Activated CD8-positive, alpha-beta T cell treated with anti-CD3 and anti-CD28 coated beads for 36 hours (primary cell): ENCODE measurements around the gene KIF6. TPM values are rescaled to one million over a fixed set of nuclear protein-coding genes. Genes with fewer than 3 reads are reported as not detected.

ENCODE experiments used
- ATAC-seq: fragments of 200-7000 bp; cut with Tn5 transposase; one replicate; pipeline ENCODE4 v1.10.0; 2021; ENCODE audit warnings: mild to moderate bottlenecking, moderate library complexity
- CTCF ChIA-PET: fragments of 350-600 bp; sonication (Branson Sonifier 250); formaldehyde crosslinking; loops from one replicate; lab custom pipeline; 2021; ENCODE audit warnings: antibody characterized with exemption; lab: Charles Lee
- POLR2A ChIA-PET: fragments of 350-600 bp; sonication (Branson Sonifier 250); formaldehyde crosslinking; loops from one replicate; lab custom pipeline; 2021; ENCODE audit warnings: antibody characterized with exemption; lab: Charles Lee
- DNase-seq: peaks from one replicate; pipeline ENCODE4 v3.0.0-alpha.2; 2020
- H3K27ac Mint-ChIP-seq: one replicate; pipeline ENCODE4 v1.8.0; 2021; ENCODE audit warnings: mild to moderate bottlenecking, mixed read lengths
- H3K27me3 Mint-ChIP-seq: one replicate; pipeline ENCODE4 v1.8.0; 2021; ENCODE audit warnings: mixed read lengths
- H3K36me3 Mint-ChIP-seq: one replicate; pipeline ENCODE4 v1.8.0; 2021; ENCODE audit warnings: low read depth, mixed read lengths
- H3K4me1 Mint-ChIP-seq: one replicate; pipeline ENCODE4 v1.8.0; 2021; ENCODE audit warnings: low read depth, mixed read lengths
- H3K4me3 Mint-ChIP-seq: one replicate; pipeline ENCODE4 v1.8.0; 2021; ENCODE audit warnings: mild to moderate bottlenecking, moderate library complexity, mixed read lengths
- H3K9me3 Mint-ChIP-seq: one replicate; pipeline ENCODE4 v1.8.0; 2021; ENCODE audit warnings: mixed read lengths
- intact Hi-C: fragments of 100-400 bp; cut with micrococcal nuclease; formaldehyde crosslinking; loops from one replicate; pipeline ENCODE4 v1.10.0; 2022
- total RNA-seq, 2 experiments: library from RNA; stranded (reverse); gene quantifications; one replicate each; pipeline ENCODE4 v1.2.3, GENCODE V29; 2021
- TF ChIP-seq, protein P1 (sequence below): fragments of 200-600 bp; IDR thresholded peaks from one replicate; pipeline ENCODE4 v1.8.0; 2022; ENCODE audit warnings: antibody characterized with exemption, mild to moderate bottlenecking

KIF6 gene
- total RNA-seq, 2 experiments from 2014 or later, result 0.13 to 0.14 TPM

DNA sequence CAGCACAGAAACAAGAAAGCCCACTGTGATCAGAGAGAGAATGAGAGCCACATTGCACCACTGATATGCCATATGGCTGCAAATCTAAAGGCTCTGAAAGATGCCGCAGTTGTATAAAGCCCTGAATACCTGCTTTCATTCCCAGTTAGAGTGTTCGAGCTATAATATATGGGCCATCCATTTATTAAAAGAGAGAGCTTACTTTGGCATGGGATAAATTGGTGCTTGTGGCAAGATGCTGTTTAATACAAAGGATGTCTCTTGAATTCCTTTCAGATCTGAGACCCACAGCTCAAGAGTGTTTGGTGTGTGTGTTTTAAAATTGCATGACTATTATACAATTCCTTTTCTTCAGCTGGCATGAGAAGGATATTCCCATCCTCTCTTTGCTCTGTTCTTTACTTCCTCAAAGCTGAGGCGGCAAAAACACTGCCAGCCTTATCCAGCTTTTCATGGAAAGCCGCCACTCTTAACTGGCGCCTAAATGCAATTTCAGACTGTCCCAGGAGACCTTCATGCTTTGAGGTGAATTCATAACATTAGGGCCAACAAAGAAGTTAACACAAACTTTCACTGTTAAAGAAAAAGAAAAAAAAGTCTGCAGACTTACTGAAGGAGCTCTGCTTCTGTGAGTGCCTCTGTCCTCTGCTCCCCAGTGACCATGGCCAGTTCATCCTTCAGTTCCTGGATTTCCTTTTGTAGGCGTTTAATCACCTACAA is 147.6 kb downstream of the KIF6 start:
- no peak for DNase-seq
- no peak for ATAC-seq
- Mint-ChIP-seq H3K36me3 (no peaks in the 10 kb centered on the region), H3K9me3 (no peaks in the 10 kb centered on the region), H3K27me3 (peaks cover 3% of the 10 kb centered on the region), H3K27ac (no peak overlapping the region), H3K4me3 (no peak overlapping the region), H3K4me1 (no peaks in the 10 kb centered on the region)
- CTCF ChIA-PET, result no interaction called here
- POLR2A ChIA-PET, result no interaction called here
- intact Hi-C loops, result no loop called here
- TF ChIP-seq, protein P1, sequence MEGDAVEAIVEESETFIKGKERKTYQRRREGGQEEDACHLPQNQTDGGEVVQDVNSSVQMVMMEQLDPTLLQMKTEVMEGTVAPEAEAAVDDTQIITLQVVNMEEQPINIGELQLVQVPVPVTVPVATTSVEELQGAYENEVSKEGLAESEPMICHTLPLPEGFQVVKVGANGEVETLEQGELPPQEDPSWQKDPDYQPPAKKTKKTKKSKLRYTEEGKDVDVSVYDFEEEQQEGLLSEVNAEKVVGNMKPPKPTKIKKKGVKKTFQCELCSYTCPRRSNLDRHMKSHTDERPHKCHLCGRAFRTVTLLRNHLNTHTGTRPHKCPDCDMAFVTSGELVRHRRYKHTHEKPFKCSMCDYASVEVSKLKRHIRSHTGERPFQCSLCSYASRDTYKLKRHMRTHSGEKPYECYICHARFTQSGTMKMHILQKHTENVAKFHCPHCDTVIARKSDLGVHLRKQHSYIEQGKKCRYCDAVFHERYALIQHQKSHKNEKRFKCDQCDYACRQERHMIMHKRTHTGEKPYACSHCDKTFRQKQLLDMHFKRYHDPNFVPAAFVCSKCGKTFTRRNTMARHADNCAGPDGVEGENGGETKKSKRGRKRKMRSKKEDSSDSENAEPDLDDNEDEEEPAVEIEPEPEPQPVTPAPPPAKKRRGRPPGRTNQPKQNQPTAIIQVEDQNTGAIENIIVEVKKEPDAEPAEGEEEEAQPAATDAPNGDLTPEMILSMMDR, result no peak

- DNase-seq, result no peak
- Mint-ChIP-seq H3K4me3 (no peak overlapping the region), H3K9me3 (no peaks in the 10 kb centered on the region), H3K27me3 (peaks cover 4% of the 10 kb centered on the region), H3K36me3 (no peaks in the 10 kb centered on the region), H3K4me1 (no peaks in the 10 kb centered on the region), H3K27ac (no peak overlapping the region)
- no peak for ATAC-seq
- intact Hi-C loops, result no loop called here
- ChIA-PET POLR2A (no interaction called here), CTCF (no interaction called here)
- TF ChIP-seq, protein P1, result no peak
These were observed 148.5 kb downstream of the KIF6 start for GRCh38 chr6:39576556-39577303.

DNA sequence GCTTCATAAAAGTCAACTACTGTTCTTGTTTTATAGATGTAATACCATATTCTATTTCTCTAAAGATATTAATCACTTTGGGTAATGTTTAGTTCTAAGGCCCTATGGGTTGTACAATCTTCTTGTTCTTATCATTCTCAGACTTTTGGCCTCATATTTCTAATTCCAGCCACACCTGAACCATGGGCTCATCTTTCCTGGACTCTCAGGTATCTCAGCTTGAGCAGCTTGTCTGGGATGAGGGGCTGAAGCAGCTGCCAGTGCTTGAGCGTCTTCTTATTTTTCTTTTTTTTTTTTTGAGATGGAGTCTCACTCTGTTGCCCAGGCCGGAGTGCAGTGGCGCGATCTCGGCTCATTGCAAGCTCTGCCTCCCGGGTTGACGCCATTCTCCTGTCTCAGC is 150.2 kb downstream of the KIF6 start:
- H3K36me3 Mint-ChIP-seq, result no peaks in the 10 kb centered on the region
- intact Hi-C loops, result no loop called here
- POLR2A ChIA-PET, result no interaction called here
- no peaks in the 10 kb centered on the region for H3K9me3 Mint-ChIP-seq
- ATAC-seq (no peak), DNase-seq (no peak)
- H3K27me3 Mint-ChIP-seq, result peaks cover 9% of the 10 kb centered on the region
- H3K27ac Mint-ChIP-seq, result no peak overlapping the region
- CTCF ChIA-PET, result interaction anchor here (1.3 kb wide), 1 partner anchor 9 kb away, joined by 4 read pairs; no protein-coding TSS in a partner anchor
- H3K4me1 Mint-ChIP-seq, result no peaks in the 10 kb centered on the region
- TF ChIP-seq, protein P1, result no peak
- H3K4me3 Mint-ChIP-seq, result no peak overlapping the region

- DNase-seq (no peak), ATAC-seq (no peak)
- TF ChIP-seq, protein P1, result no peak
- ChIA-PET POLR2A (no interaction called here), CTCF (no interaction called here)
- Mint-ChIP-seq H3K4me1 (no peaks in the 10 kb centered on the region), H3K9me3 (no peaks in the 10 kb centered on the region), H3K4me3 (no peak overlapping the region), H3K36me3 (no peaks in the 10 kb centered on the region), H3K27me3 (peaks cover 9% of the 10 kb centered on the region), H3K27ac (no peak overlapping the region)
- intact Hi-C loops, result no loop called here
These were observed 151.7 kb downstream of the KIF6 start for GRCh38 chr6:39573541-39573940.
